Neuron (in vitro differentiated cells): ENCODE data around the gene PLA2G2A.
"Not testable (repeated sequence)": the region's sequence is repeated elsewhere in the genome, so short reads cannot be mapped to it uniquely, and the experiment has no call there.

Source experiments
- H2AFZ ChIP-seq: one replicate; pipeline ENCODE4 v1.6.1; 2013; ENCODE audit warnings: low read depth, mild to moderate bottlenecking, inconsistent platforms, low read length, moderate library complexity
- H3K27me3 ChIP-seq: one replicate; pipeline ENCODE4 v1.6.1; 2013; ENCODE audit warnings: low read length; ENCODE audit not compliant: insufficient read depth
- H3K36me3 ChIP-seq: one replicate; pipeline ENCODE4 v1.6.1; 2013; ENCODE audit warnings: low read length; ENCODE audit not compliant: insufficient read depth
- H3K4me1 ChIP-seq: one replicate; pipeline ENCODE4 v1.6.1; 2013; ENCODE audit warnings: low read length; ENCODE audit not compliant: insufficient read depth
- H3K4me3 ChIP-seq: 2 replicates; pipeline ENCODE4 v1.5.1; 2013; ENCODE audit warnings: mild to moderate bottlenecking, low read length, moderate library complexity
- H3K9me3 ChIP-seq: one replicate; pipeline ENCODE4 v1.6.1; 2013; ENCODE audit warnings: low read length

Gene PLA2G2A

DNA sequence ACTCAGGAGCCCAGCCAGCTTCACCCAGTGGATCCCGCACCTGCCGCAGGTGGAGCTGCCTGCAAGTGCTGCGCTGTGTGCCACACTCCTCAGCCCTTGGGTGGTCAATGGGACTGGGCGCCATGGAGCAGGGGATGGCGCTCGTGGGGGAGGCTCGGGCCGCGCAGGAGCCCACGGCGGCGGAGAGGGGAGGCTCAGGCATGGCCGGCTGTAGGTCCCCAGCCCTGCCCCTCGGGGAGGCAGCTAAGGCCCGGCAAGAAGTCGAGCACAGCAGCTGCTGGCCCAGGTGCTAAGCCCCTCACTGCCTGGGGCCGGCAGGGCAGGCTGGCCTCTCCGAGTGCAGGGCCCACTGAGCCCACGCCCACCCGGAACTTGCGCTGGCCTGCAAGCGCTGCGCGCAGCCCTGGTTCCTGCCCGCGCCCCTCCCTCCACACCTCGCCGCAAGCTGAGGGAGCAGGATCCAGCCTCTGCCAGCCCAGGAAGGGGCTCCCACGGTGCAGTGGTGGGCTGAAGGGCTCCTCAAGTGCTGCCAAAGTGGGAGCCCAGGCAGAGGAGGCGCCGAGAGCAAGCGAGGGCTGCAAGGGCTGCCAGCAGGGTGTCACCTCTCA is 5.1 kb upstream of the PLA2G2A start:
- not testable (repeated sequence) for H3K9me3 ChIP-seq, H3K36me3 ChIP-seq, H2AFZ ChIP-seq, H3K4me3 ChIP-seq, H3K4me1 ChIP-seq
- H3K27me3 ChIP-seq = peaks cover 25% of the 10 kb centered on the region

GRCh38 chr1:19981507-19982312 is 2.3 kb upstream of the PLA2G2A start:
- H3K27me3 ChIP-seq = peaks cover 29% of the 10 kb centered on the region
- no peak overlapping the region for H3K4me3 ChIP-seq
- no peaks in the 10 kb centered on the region for H3K9me3 ChIP-seq
- H2AFZ ChIP-seq = no peak overlapping the region
- no peaks in the 10 kb centered on the region for H3K36me3 ChIP-seq
- H3K4me1 ChIP-seq = no peaks in the 10 kb centered on the region

- Histone ChIP-seq H3K9me3 (no peaks in the 10 kb centered on the region), H3K4me3 (no peak overlapping the region), H3K4me1 (no peaks in the 10 kb centered on the region), H3K36me3 (no peaks in the 10 kb centered on the region), H2AFZ (no peak overlapping the region), H3K27me3 (peaks cover 29% of the 10 kb centered on the region)
These were observed 1.7 kb upstream of the PLA2G2A start for GRCh38 chr1:19981170-19981506.

DNA sequence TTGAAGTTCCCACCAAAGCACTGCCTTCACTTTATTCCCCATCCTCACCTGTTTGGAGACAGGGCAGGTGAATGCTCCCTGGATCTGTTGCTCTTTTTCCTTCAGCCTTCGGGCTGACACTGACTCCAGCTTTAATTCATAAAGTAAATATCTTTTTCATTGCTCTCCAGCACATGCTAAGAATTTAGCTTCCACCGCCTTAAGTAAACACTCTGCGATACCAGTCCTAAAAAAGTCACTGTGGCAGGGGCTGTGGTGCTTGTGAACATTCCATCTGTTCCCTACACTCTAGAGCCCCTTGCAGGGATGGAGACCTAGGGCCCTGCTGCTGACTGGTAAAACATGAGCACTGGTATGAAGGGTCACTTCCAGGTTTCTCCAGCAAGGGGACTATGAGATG is 896 bp upstream of the PLA2G2A start:
- Histone ChIP-seq H3K4me1 (no peaks in the 10 kb centered on the region), H3K9me3 (no peaks in the 10 kb centered on the region), H3K4me3 (no peak overlapping the region), H2AFZ (no peak overlapping the region), H3K27me3 (peaks cover 29% of the 10 kb centered on the region), H3K36me3 (no peaks in the 10 kb centered on the region)

- H3K4me3 ChIP-seq = no peak overlapping the region
- no peaks in the 10 kb centered on the region for H3K36me3 ChIP-seq
- H2AFZ ChIP-seq = no peak overlapping the region
- no peaks in the 10 kb centered on the region for H3K9me3 ChIP-seq
- no peaks in the 10 kb centered on the region for H3K4me1 ChIP-seq
- peaks cover 29% of the 10 kb centered on the region for H3K27me3 ChIP-seq
These were observed 1.3 kb downstream of the PLA2G2A start for GRCh38 chr1:19978143-19978542.

DNA sequence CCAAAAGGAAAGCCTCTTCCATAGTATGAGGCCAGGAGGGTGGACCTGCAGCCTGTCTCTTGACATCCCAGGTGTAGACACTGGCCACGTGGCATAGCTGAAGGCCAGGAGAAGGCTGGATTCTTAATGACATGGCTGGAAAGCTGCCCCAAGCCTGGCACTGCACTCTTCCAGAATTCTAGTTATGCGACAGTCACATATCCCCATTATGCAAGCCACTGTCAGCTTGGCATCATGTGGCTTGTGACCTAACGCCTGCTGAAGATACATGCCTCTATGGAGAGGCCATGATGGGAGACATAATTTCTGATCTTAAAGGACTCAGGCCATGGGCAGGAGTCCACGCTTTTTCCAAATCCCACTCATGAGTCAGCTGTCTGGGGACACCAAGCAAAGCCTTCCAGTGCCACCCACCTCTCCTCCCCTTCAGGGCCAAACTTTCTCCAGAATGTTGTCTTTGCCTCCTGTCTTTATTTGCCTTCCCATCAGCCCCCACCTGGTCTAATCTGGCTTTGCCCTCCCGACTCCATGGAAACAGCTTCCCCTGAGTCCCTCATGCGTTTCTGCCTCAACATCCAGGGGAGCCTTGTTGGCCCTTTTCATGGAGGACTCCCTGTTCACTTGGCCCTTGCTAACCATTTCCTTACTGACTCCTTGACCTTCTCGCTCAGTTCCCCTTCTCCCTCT is 3.0 kb downstream of the PLA2G2A start:
- no peaks in the 10 kb centered on the region for H3K36me3 ChIP-seq
- H2AFZ ChIP-seq = no peak overlapping the region
- peaks cover 27% of the 10 kb centered on the region for H3K27me3 ChIP-seq
- H3K4me1 ChIP-seq = no peaks in the 10 kb centered on the region
- H3K4me3 ChIP-seq = no peak overlapping the region
- no peaks in the 10 kb centered on the region for H3K9me3 ChIP-seq

DNA sequence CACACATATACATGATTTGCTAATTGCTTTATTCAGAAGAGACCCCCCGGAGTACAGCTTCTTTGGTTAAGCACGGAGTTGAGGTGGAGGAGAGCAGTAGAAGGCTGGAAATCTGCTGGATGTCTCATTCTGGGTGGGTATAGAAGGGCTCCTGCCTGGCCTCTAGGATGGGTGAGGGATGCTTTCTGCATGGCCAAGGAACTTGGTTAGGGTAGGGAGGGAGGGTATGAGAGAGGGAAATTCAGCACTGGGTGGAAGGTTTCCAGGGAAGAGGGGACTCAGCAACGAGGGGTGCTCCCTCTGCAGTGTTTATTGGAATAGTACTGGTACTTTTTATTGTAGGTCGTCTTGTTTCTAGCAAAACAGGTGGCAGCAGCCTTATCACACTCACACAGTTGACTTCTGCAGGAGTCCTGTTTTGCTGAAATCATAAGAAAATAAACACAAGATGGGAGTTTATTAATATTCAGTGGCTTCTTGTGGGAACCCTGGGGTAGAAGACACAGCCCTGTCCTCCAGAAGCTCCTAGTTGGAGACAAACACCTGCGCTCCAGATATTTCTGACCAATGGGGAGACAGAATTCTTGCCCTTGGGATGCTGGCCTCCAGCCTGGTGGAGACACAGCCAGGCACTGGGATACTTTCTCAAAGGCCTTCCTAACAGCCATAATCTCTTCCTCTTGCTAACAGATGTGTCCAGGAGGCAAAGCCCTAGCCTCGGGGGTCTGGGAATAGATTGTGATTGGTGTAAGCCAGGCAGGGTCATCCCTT is 3.8 kb downstream of the PLA2G2A start:
- Histone ChIP-seq H3K4me1 (no peaks in the 10 kb centered on the region), H3K9me3 (no peaks in the 10 kb centered on the region), H3K27me3 (peaks cover 20% of the 10 kb centered on the region), H3K4me3 (no peak overlapping the region), H2AFZ (no peak overlapping the region), H3K36me3 (no peaks in the 10 kb centered on the region)

- H2AFZ ChIP-seq = no peak overlapping the region
- H3K9me3 ChIP-seq = no peaks in the 10 kb centered on the region
- no peak overlapping the region for H3K4me3 ChIP-seq
- H3K4me1 ChIP-seq = no peaks in the 10 kb centered on the region
- H3K36me3 ChIP-seq = no peaks in the 10 kb centered on the region
- H3K27me3 ChIP-seq = peaks cover 15% of the 10 kb centered on the region
These were observed 4.5 kb downstream of the PLA2G2A start for GRCh38 chr1:19974822-19975416.

- Histone ChIP-seq H3K4me1 (no peaks in the 10 kb centered on the region), H3K27me3 (peaks cover 15% of the 10 kb centered on the region), H3K4me3 (no peak overlapping the region), H2AFZ (no peak overlapping the region), H3K9me3 (no peaks in the 10 kb centered on the region), H3K36me3 (no peaks in the 10 kb centered on the region)
These were observed 5.8 kb downstream of the PLA2G2A start for GRCh38 chr1:19973616-19974015.

DNA sequence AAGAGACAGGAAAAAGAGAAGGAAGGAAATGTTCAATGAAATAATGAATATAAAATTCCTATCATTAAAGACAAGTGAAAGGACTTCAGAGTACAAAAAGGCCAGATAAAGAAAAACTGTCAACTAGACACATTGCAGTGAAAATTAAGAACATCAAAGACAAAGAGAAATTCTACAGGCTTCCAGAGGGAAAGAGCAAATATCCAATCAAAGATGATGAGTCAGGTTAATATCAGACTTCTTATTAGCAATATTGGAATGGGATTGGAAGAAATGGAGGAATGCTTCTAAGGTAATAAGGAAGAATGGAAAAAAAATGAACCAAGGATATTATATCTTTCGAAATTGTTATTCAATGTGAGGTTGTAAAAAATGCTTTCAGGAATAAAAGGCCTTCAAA is 7.8 kb downstream of the PLA2G2A start:
- H2AFZ ChIP-seq = no peak overlapping the region
- no peak overlapping the region for H3K4me3 ChIP-seq
- peaks cover 2% of the 10 kb centered on the region for H3K9me3 ChIP-seq
- no peaks in the 10 kb centered on the region for H3K36me3 ChIP-seq
- H3K4me1 ChIP-seq = no peaks in the 10 kb centered on the region
- no peaks in the 10 kb centered on the region for H3K27me3 ChIP-seq

GRCh38 chr1:19969898-19970660 is 9.3 kb downstream of the PLA2G2A start:
- Histone ChIP-seq H3K9me3 (peaks cover 2% of the 10 kb centered on the region), H2AFZ (no peak overlapping the region), H3K4me1 (no peaks in the 10 kb centered on the region), H3K36me3 (no peaks in the 10 kb centered on the region), H3K27me3 (no peaks in the 10 kb centered on the region), H3K4me3 (no peak overlapping the region)

DNA sequence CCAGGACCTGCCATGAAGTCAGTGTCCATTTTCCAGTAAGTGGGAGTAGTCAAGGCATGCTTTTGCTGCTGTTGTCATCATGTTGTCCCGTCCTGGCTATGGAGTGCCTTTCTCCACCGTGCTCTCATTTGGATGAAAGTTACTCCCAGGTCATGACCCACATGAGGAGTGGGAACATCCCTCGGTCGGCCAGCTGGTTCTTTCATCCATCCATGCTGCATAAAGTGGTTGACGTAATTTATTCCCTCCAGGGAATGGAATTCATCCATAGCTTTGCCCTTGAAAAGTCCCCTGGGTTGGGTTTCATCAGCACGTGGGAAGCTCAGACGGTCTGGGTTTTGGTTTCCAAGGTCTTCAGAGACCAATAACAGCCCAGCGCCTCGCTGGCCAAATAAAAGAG is 11.6 kb downstream of the PLA2G2A start:
- H3K36me3 ChIP-seq = no peaks in the 10 kb centered on the region
- H2AFZ ChIP-seq = no peak overlapping the region
- H3K4me3 ChIP-seq = no peak overlapping the region
- no peaks in the 10 kb centered on the region for H3K4me1 ChIP-seq
- H3K9me3 ChIP-seq = peaks cover 2% of the 10 kb centered on the region
- H3K27me3 ChIP-seq = peaks cover 6% of the 10 kb centered on the region
